ENCODE results near the gene KLHL36. TPM values are rescaled to one million over a fixed set of nuclear protein-coding genes. Genes with fewer than 3 reads are reported as not detected.

The KLHL36 gene
- total RNA-seq, 1 experiment from 2014 or later, result 46.0 TPM

GRCh38 chr16:84675884-84676283 is 27.6 kb downstream of the KLHL36 start:
- Histone ChIP-seq H3K27me3 (ENCODE audit: control insufficient read depth, insufficient read depth, low read length) (no peaks in the 10 kb centered on the region), H3K27ac (ENCODE audit: low read length) (no peak overlapping the region), H3K4me3 (ENCODE audit: low read depth in 2 of 2, low read length in 2 of 2) (no peak overlapping the region), H3K36me3 (ENCODE audit: control insufficient read depth, insufficient read depth, low read length) (no peaks in the 10 kb centered on the region), H3K9me3 (ENCODE audit: control insufficient read depth, insufficient read depth, low read depth, low read length) (no peaks in the 10 kb centered on the region), H3K4me1 (ENCODE audit: control insufficient read depth, insufficient read depth, low read length) (no peaks in the 10 kb centered on the region)
- POLR2A ChIA-PET, result no interaction called here
- no TSS peak for BruUV-seq (replicated peaks)
- ATAC-seq, result no peak
- DNase-seq (ENCODE audit: low read depth, low spot score), result no peak
- in situ Hi-C loops (cut with HindIII; ENCODE audit: low pct_unique_long_range_greater_than_20kb, low sequenced_read_pairs) (no loop called here), intact Hi-C loops (cut with micrococcal nuclease; ENCODE audit: unreplicated experiment) (no loop called here)
- CTCF ChIA-PET, result no interaction called here
- no peak for TF ChIP-seq CTCF (IDR thresholded peaks at IDR 0.05)
- TF ChIP-seq SIN3A (IDR thresholded peaks at IDR 0.05; ENCODE audit: borderline replicate concordance, insufficient read depth, low read depth, low read length), result no peak
- no peak for TF ChIP-seq REST (IDR thresholded peaks at IDR 0.05; ENCODE audit: insufficient read depth in 1 of 2, low read depth in 2 of 2, low read length in 1 of 2)
- TF ChIP-seq TCF7L2 (IDR thresholded peaks at IDR 0.05; ENCODE audit: low read depth, low read length), result no peak
- TF ChIP-seq POLR2AphosphoS5 (IDR thresholded peaks at IDR 0.05; ENCODE audit: low read depth, low read length), result no peak

GRCh38 chr16:84677017-84677803 is 28.9 kb downstream of the KLHL36 start:
- intact Hi-C loops (cut with micrococcal nuclease; ENCODE audit: unreplicated experiment), result no loop called here
- no peak for DNase-seq (ENCODE audit: low read depth, low spot score)
- no peak for TF ChIP-seq TCF7L2 (IDR thresholded peaks at IDR 0.05; ENCODE audit: low read depth, low read length)
- no peak for TF ChIP-seq POLR2AphosphoS5 (IDR thresholded peaks at IDR 0.05; ENCODE audit: low read depth, low read length)
- TF ChIP-seq SIN3A (IDR thresholded peaks at IDR 0.05; ENCODE audit: borderline replicate concordance, insufficient read depth, low read depth, low read length), result no peak
- no peak for TF ChIP-seq REST (IDR thresholded peaks at IDR 0.05; ENCODE audit: insufficient read depth in 1 of 2, low read depth in 2 of 2, low read length in 1 of 2)
- no peak for TF ChIP-seq CTCF (IDR thresholded peaks at IDR 0.05)
- Histone ChIP-seq H3K9me3 (ENCODE audit: control insufficient read depth, insufficient read depth, low read depth, low read length) (no peaks in the 10 kb centered on the region), H3K4me1 (ENCODE audit: control insufficient read depth, insufficient read depth, low read length) (no peaks in the 10 kb centered on the region), H3K27me3 (ENCODE audit: control insufficient read depth, insufficient read depth, low read length) (no peaks in the 10 kb centered on the region), H3K36me3 (ENCODE audit: control insufficient read depth, insufficient read depth, low read length) (no peaks in the 10 kb centered on the region), H3K4me3 (ENCODE audit: low read depth in 2 of 2, low read length in 2 of 2) (no peak overlapping the region), H3K27ac (ENCODE audit: low read length) (no peak overlapping the region)
- POLR2A ChIA-PET, result no interaction called here
- CTCF ChIA-PET, result interaction anchor here (0.6 kb wide), 1 partner anchor 125 kb away, joined by 9 read pairs; no protein-coding TSS in a partner anchor
- ATAC-seq, result no peak
- in situ Hi-C loops (cut with HindIII; ENCODE audit: low pct_unique_long_range_greater_than_20kb, low sequenced_read_pairs), result no loop called here
- BruUV-seq (replicated peaks), result no TSS peak
